CD4-positive, alpha-beta T cell (primary cell): ENCODE results near the gene POLK. TPM values are rescaled to one million over a fixed set of nuclear protein-coding genes. Genes with fewer than 3 reads are reported as not detected.

Source experiments
- ATAC-seq: fragments of 200-7000 bp; cut with Tn5 transposase; one replicate; pipeline ENCODE4 v1.10.0; 2022; ENCODE audit warnings: mild to moderate bottlenecking; ENCODE audit not compliant: poor library complexity
- CTCF ChIA-PET: fragments of 350-600 bp; sonication (Branson Sonifier 250); formaldehyde crosslinking; loops from one replicate; lab custom pipeline; 2021; ENCODE audit warnings: antibody characterized with exemption, inconsistent platforms; lab: Charles Lee
- POLR2A ChIA-PET: fragments of 350-600 bp; sonication (Branson Sonifier 250); formaldehyde crosslinking; loops from one replicate; lab custom pipeline; 2021; ENCODE audit warnings: antibody characterized with exemption, inconsistent platforms; lab: Charles Lee
- DNase-seq, 14 experiments: peaks; one replicate each; pipeline ENCODE4 v3.0.0-alpha.2; 2013 to 2020; ENCODE audit warnings: mixed read lengths in 2 of 14
- H3K27ac ChIP-seq, 2 donors: one replicate each; pipeline versions ENCODE4 v1.5.1 to v1.7.0; 2013; ENCODE audit warnings: low read length in 2 of 2, low read depth in 1 of 2, mild to moderate bottlenecking in 1 of 2
- H3K27me3 ChIP-seq, 2 experiments: 1 replicate in 1 of 2; 2 replicates in 1 of 2; pipeline versions ENCODE4 v1.6.1 to v1.7.0; 2013; ENCODE audit warnings: low read length in 2 of 2, control low read depth in 1 of 2, mild to moderate bottlenecking in 1 of 2, moderate library complexity in 1 of 2; ENCODE audit not compliant: insufficient read depth in 2 of 2, control insufficient read depth in 1 of 2
- H3K36me3 ChIP-seq: one replicate; pipeline ENCODE4 v1.6.1; 2013; ENCODE audit warnings: low read length, control low read depth; ENCODE audit not compliant: insufficient read depth
- H3K4me1 ChIP-seq: one replicate; pipeline ENCODE4 v1.6.1; 2013; ENCODE audit warnings: low read length, control low read depth; ENCODE audit not compliant: insufficient read depth
- H3K4me3 ChIP-seq: one replicate; pipeline ENCODE4 v1.5.1; 2013; ENCODE audit warnings: mild to moderate bottlenecking, low read length, moderate library complexity
- H3K9me3 ChIP-seq, 2 experiments: 1 replicate in 1 of 2; 2 replicates in 1 of 2; pipeline versions ENCODE4 v1.6.1 to v1.7.0; 2013; ENCODE audit warnings: low read length in 2 of 2, mild to moderate bottlenecking in 2 of 2, control low read depth in 1 of 2, moderate library complexity in 1 of 2; ENCODE audit not compliant: control insufficient read depth in 1 of 2, insufficient read depth in 1 of 2
- H3K27ac Mint-ChIP-seq: one replicate; pipeline ENCODE4 v1.8.0; 2020; ENCODE audit warnings: mixed read lengths
- H3K27me3 Mint-ChIP-seq: one replicate; pipeline ENCODE4 v1.8.0; 2021; ENCODE audit warnings: mixed read lengths
- H3K36me3 Mint-ChIP-seq: one replicate; pipeline ENCODE4 v1.8.0; 2021; ENCODE audit warnings: low read depth, mixed read lengths
- H3K4me1 Mint-ChIP-seq: one replicate; pipeline ENCODE4 v1.8.0; 2021; ENCODE audit warnings: low read depth, mixed read lengths
- H3K4me3 Mint-ChIP-seq: one replicate; pipeline ENCODE4 v1.8.0; 2020; ENCODE audit warnings: mild to moderate bottlenecking, mixed read lengths
- H3K9me3 Mint-ChIP-seq: one replicate; pipeline ENCODE4 v1.8.0; 2020; ENCODE audit warnings: mixed read lengths
- CTCF ChIP-seq: fragments of 200-600 bp; IDR thresholded peaks from one replicate; pipeline ENCODE4 v1.8.0; 2022; ENCODE audit warnings: antibody characterized with exemption, mild to moderate bottlenecking
- intact Hi-C, 2 experiments: fragments of 100-400 bp; cut with DNase I in 1 of 2; cut with micrococcal nuclease in 1 of 2; formaldehyde crosslinking; loops; one replicate each; pipeline versions ENCODE4 v1.15.1 to v1.9.0; 2023 to 2025; cut with DNase I, micrococcal nuclease
- total RNA-seq, 174 experiments: library from RNA in 2 of 174; stranded (reverse) in 2 of 174; gene quantifications; one replicate each; pipeline ENCODE4 v1.2.3 and lab custom pipeline; 2021 to 2026

Gene POLK
- total RNA-seq, 2 experiments from 2014 or later: 10.0 to 10.3 TPM

DNA sequence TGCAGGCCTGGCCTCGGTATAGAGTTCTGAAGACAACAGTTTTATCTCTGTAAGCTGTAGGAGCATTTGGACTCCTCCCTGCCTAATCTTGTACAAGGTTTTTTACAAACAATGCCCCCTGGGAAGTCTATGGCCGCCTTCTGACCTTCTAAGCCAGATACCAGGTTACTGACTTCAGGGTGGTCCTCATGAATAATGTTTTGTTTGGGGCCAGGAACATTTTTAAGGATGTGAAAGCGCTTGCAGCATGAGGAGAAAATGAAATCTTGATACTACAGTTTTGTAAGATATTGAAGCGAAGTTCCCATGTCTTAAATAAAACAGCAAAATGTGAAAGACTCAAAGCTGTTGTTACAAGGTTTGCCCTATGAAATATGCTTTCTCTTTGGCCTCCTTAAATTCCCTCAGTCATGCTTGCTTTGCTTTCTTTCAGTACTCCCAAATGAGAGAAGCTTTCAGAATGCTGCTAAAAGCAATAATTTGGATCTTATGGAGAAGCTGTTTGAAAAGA is 104.7 kb downstream of the POLK start:
- ChIA-PET POLR2A (no interaction called here), CTCF (no interaction called here)
- H3K4me3 ChIP-seq: no peak overlapping the region
- Mint-ChIP-seq H3K27me3 (no peaks in the 10 kb centered on the region), H3K27ac (no peak overlapping the region), H3K36me3 (no peaks in the 10 kb centered on the region), H3K9me3 (no peaks in the 10 kb centered on the region), H3K4me1 (no peaks in the 10 kb centered on the region), H3K4me3 (no peak overlapping the region)
- peaks cover 5% of the 10 kb centered on the region for H3K4me1 ChIP-seq
- H3K9me3 ChIP-seq: peaks cover 0 to 5% of the 10 kb centered on the region in 2 experiments
- H3K27me3 ChIP-seq: peaks cover 3 to 14% of the 10 kb centered on the region in 2 experiments
- no peak for DNase-seq
- H3K36me3 ChIP-seq: no peaks in the 10 kb centered on the region
- intact Hi-C loops: no loop called here
- no peak for ATAC-seq
- TF ChIP-seq CTCF: no peak
- no peak overlapping the region for H3K27ac ChIP-seq

DNA sequence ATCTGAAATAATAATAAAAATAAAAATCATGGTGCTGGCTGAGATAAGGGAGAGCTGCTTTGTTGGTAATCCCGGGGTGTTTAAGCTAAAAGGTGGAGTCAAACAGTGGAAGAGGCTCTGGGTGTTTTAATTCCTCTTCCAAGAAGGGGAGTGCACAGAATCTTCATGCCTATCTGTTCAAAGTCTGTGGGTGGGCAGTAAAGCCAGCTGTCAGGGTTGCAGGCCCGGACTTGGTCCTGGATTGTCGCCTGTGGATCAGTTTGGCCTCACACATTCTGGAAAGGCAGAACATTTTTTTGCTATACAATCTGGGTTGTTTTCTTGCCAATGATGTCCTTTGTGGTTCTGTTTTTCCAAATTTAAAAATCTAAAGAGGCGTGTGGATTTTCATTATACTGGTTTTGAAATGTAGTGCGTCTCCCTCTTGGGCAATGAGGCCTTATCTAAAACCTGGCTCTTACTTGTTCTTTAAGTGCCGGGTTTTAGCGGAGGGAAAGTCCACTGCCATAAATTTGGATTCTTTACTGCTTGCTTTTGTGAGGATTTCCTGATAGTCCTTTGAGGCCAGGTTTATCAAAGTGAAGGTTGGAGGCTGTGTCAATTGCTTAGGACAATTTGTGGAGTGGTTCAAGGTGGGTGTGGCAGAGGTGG is 105.4 kb downstream of the POLK start:
- peaks cover 0 to 8% of the 10 kb centered on the region in 2 experiments for H3K27me3 ChIP-seq
- H3K9me3 Mint-ChIP-seq: no peaks in the 10 kb centered on the region

DNA sequence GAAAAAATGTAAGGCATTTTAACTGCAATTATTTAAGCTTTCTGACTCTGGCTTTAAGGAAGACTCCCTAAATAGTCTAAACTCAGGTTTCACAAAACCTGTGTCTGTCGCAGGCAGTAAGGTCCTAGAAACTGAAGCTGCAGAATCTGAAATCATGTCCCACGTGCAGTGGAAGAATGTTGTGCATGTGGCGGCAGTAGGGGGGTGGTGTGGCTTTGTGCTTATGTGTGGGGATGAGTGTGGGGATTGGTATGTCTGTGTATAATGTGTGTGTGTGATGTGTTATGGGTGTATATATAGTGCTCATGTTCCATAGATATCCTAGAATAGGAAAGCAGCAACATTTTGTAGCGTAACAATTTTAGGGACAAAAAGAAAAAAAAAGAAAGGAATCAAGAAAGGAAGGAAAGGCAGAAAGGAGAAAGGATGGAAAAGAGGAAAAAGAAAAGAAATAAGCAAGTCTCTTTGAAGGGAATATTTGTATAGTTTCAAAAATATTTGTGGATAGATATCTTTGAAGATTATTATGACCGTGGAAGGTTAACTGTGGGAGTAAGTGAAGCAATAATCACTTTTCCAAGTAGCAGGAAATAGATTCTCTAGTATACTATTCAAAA is 106.2 kb downstream of the POLK start:
- Histone ChIP-seq H3K27me3 (peaks cover 0 to 2% of the 10 kb centered on the region in 2 experiments), H3K27ac (no peak overlapping the region), H3K36me3 (no peaks in the 10 kb centered on the region), H3K9me3 (no peaks in the 10 kb centered on the region), H3K4me3 (no peak overlapping the region), H3K4me1 (no peaks in the 10 kb centered on the region)
- Mint-ChIP-seq H3K36me3 (no peaks in the 10 kb centered on the region), H3K9me3 (no peaks in the 10 kb centered on the region), H3K27ac (no peak overlapping the region), H3K4me1 (no peaks in the 10 kb centered on the region), H3K27me3 (no peaks in the 10 kb centered on the region), H3K4me3 (no peak overlapping the region)
- DNase-seq (no peak), ATAC-seq (no peak)
- intact Hi-C loops: no loop called here
- ChIA-PET CTCF (no interaction called here), POLR2A (no interaction called here)
- no peak for TF ChIP-seq CTCF

More for the DNA sequence above, 105.4 kb downstream of the POLK start:
- intact Hi-C loops: no loop called here
- no peaks in the 10 kb centered on the region for H3K4me1 Mint-ChIP-seq
- no peak overlapping the region for H3K27ac ChIP-seq
- DNase-seq (no peak), ATAC-seq (no peak)
- no peak for TF ChIP-seq CTCF
- H3K4me3 ChIP-seq: no peak overlapping the region
- H3K27ac Mint-ChIP-seq: no peak overlapping the region
- H3K4me3 Mint-ChIP-seq: no peak overlapping the region
- no peaks in the 10 kb centered on the region for H3K36me3 ChIP-seq
- CTCF ChIA-PET: no interaction called here
- H3K9me3 ChIP-seq: no peaks in the 10 kb centered on the region
- no peaks in the 10 kb centered on the region for H3K4me1 ChIP-seq
- no peaks in the 10 kb centered on the region for H3K27me3 Mint-ChIP-seq
- H3K36me3 Mint-ChIP-seq: no peaks in the 10 kb centered on the region
- POLR2A ChIA-PET: no interaction called here
